Activated CD4-positive, CD25-positive, alpha-beta regulatory T cell (primary cell): ENCODE results near the gene PGAP3.

Experiments used
- DNase-seq, 4 experiments: peaks; one replicate each; lab custom pipeline; 2025; lab: John Stamatoyannopoulos, UW

PGAP3 gene

GRCh38 chr17:39659279-39660010, 28.4 kb downstream of the PGAP3 start:
- no peak for DNase-seq

- DNase-seq, result no peak
Observed at GRCh38 chr17:39658760-39659159, 29.1 kb downstream of the PGAP3 start.

GRCh38 chr17:39658346-39658745, 29.5 kb downstream of the PGAP3 start:
- no peak for DNase-seq

- DNase-seq, result no peak
Observed at GRCh38 chr17:39655105-39655504, 32.8 kb downstream of the PGAP3 start.

GRCh38 chr17:39653662-39654331, 34.1 kb downstream of the PGAP3 start:
- DNase-seq, result peak; percentile 57 to 76 (median 68)

- DNase-seq, result no peak
Observed at GRCh38 chr17:39653316-39653661, 34.6 kb downstream of the PGAP3 start.

- no peak for DNase-seq
Observed at GRCh38 chr17:39652587-39653315, 35.1 kb downstream of the PGAP3 start.

- no peak for DNase-seq
Observed at GRCh38 chr17:39651923-39652586, 35.8 kb downstream of the PGAP3 start.

- DNase-seq, result no peak
Observed at GRCh38 chr17:39650121-39650579, 37.7 kb downstream of the PGAP3 start.

- no peak for DNase-seq
Observed at GRCh38 chr17:39648616-39649366, 39.1 kb downstream of the PGAP3 start.

GRCh38 chr17:39647256-39647655, 40.6 kb downstream of the PGAP3 start:
- no peak for DNase-seq

- no peak for DNase-seq
Observed at GRCh38 chr17:39643271-39643670, 44.6 kb downstream of the PGAP3 start.

GRCh38 chr17:39642291-39643074, 45.4 kb downstream of the PGAP3 start:
- DNase-seq, result no peak

- no peak for DNase-seq
Observed at GRCh38 chr17:39641883-39642282, 46.0 kb downstream of the PGAP3 start.

GRCh38 chr17:39641097-39641496, 46.8 kb downstream of the PGAP3 start:
- DNase-seq, result no peak

- DNase-seq, result no peak
Observed at GRCh38 chr17:39640591-39641031, 47.2 kb downstream of the PGAP3 start.

- DNase-seq, result no peak
Observed at GRCh38 chr17:39639566-39640458, 48.0 kb downstream of the PGAP3 start.

- DNase-seq, result no peak
Observed at GRCh38 chr17:39639043-39639442, 48.8 kb downstream of the PGAP3 start.

GRCh38 chr17:39638317-39638716, 49.5 kb downstream of the PGAP3 start:
- no peak for DNase-seq
